Measurements from ENCODE around the gene RRP8.
A peak's percentile ranks its signal among the peaks of the same experiment; 100 is the strongest.

The RRP8 gene

GRCh38 chr11:6616596-6617250 lies 13.3 kb upstream of the RRP8 start:
- no peak for DNase-seq

GRCh38 chr11:6615882-6616585 lies 12.6 kb upstream of the RRP8 start:
- DNase-seq = no peak

GRCh38 chr11:6615046-6615445 lies 11.6 kb upstream of the RRP8 start:
- DNase-seq = no peak

GRCh38 chr11:6614446-6614845 lies 11.0 kb upstream of the RRP8 start:
- no peak for DNase-seq

- no peak for DNase-seq
Observed at GRCh38 chr11:6613496-6613895, 10.1 kb upstream of the RRP8 start.

- peak; percentile 77 to 93 for DNase-seq
Observed at GRCh38 chr11:6612213-6613041, 9.0 kb upstream of the RRP8 start, which contains the start of gene TAF10. TSS of gene TAF10 (minus strand) at chr11:6612216. CDS start at chr11:6612189, 27 bp downstream.

GRCh38 chr11:6611963-6612212 lies 8.5 kb upstream of the RRP8 start:
- DNase-seq = no peak

GRCh38 chr11:6611092-6611962 lies 7.9 kb upstream of the RRP8 start:
- no peak for DNase-seq

- DNase-seq = no peak
Observed at GRCh38 chr11:6610591-6610990, 7.2 kb upstream of the RRP8 start.

- DNase-seq = no peak
Observed at GRCh38 chr11:6609502-6610015, 6.1 kb upstream of the RRP8 start.

GRCh38 chr11:6608726-6609501 lies 5.5 kb upstream of the RRP8 start:
- DNase-seq = no peak

- no peak for DNase-seq
Observed at GRCh38 chr11:6608011-6608410, 4.6 kb upstream of the RRP8 start.

GRCh38 chr11:6607190-6607795 lies 3.9 kb upstream of the RRP8 start:
- no peak for DNase-seq

GRCh38 chr11:6606471-6607189 lies 3.2 kb upstream of the RRP8 start:
- peak in 1 of 2 experiments; percentile 46 for DNase-seq

- no peak for DNase-seq
Observed at GRCh38 chr11:6604790-6605189, 1.4 kb upstream of the RRP8 start.

GRCh38 chr11:6604081-6604626 lies 738 bp upstream of the RRP8 start:
- no peak for DNase-seq

- no peak for DNase-seq
Observed at GRCh38 chr11:6602096-6602940, 1.1 kb downstream of the RRP8 start.

GRCh38 chr11:6601041-6601461 lies 2.4 kb downstream of the RRP8 start:
- no peak for DNase-seq

- no peak for DNase-seq
Observed at GRCh38 chr11:6599881-6600390, 3.5 kb downstream of the RRP8 start.
